HepG2 (cell line): ENCODE results near the gene ACAP3. TPM values are rescaled to one million over a fixed set of nuclear protein-coding genes. Genes with fewer than 3 reads are reported as not detected.

Source experiments
- ATF7-NPFF ChIP-seq: sonication (generic); formaldehyde crosslinking; IDR thresholded peaks from 2 replicates; pipeline ENCODE4 v1.8.1; 2023; ENCODE audit warnings: mild to moderate bottlenecking, low read depth, missing genetic modification reagents, moderate library complexity
- DZIP1 ChIP-seq: sonication (generic); formaldehyde crosslinking; IDR thresholded peaks from 2 replicates; pipeline ENCODE4 v1.5.0; 2020; ENCODE audit warnings: mild to moderate bottlenecking, missing genetic modification reagents
- GLI4 ChIP-seq: sonication (generic); formaldehyde crosslinking; IDR thresholded peaks from 2 replicates; pipeline ENCODE4 v1.5.1; 2020; ENCODE audit warnings: missing genetic modification reagents, mild to moderate bottlenecking, moderate library complexity, borderline replicate concordance
- HMG20A ChIP-seq: IDR thresholded peaks from 2 replicates; pipeline ENCODE4 v1.6.1; 2016; ENCODE audit warnings: borderline replicate concordance
- LCORL ChIP-seq, 2 experiments: fragments of 450-650 bp in 1 of 2; sonication (generic) in 1 of 2; formaldehyde crosslinking in 1 of 2; IDR thresholded peaks; 2 replicates each; pipeline versions ENCODE4 v1.5.0 to v1.6.1; 2017 to 2020; ENCODE audit warnings: antibody characterized with exemption in 1 of 2, missing genetic modification reagents in 1 of 2
- MBNL3 ChIP-seq: fragments of 250-450 bp; sonication (Bioruptor Pico); conservative IDR thresholded peaks from 2 replicates; pipeline ENCODE4 v1.8.0; 2022; ENCODE audit warnings: mild to moderate bottlenecking, inconsistent platforms
- MYC ChIP-seq: sonication (generic); formaldehyde crosslinking; IDR thresholded peaks from 2 replicates; pipeline ENCODE4 v1.9.0; 2021; ENCODE audit warnings: missing genetic modification reagents, borderline replicate concordance
- SMAD3 ChIP-seq: sonication (generic); formaldehyde crosslinking; IDR thresholded peaks from 2 replicates; pipeline ENCODE4 v1.4.0; 2020; ENCODE audit warnings: missing genetic modification reagents
- TEF ChIP-seq: sonication (generic); formaldehyde crosslinking; IDR thresholded peaks from 2 replicates; pipeline ENCODE4 v1.5.0; 2020; ENCODE audit warnings: missing genetic modification reagents
- THAP8 ChIP-seq: sonication (generic); formaldehyde crosslinking; IDR thresholded peaks from 2 replicates; pipeline ENCODE4 v1.5.1; 2020; ENCODE audit warnings: missing genetic modification reagents, mild to moderate bottlenecking, borderline replicate concordance
- ZFAT ChIP-seq: sonication (generic); formaldehyde crosslinking; conservative IDR thresholded peaks from 2 replicates; pipeline ENCODE4 v1.8.1; 2023; ENCODE audit warnings: missing genetic modification reagents, inconsistent platforms
- ZFX ChIP-seq: sonication (generic); formaldehyde crosslinking; IDR thresholded peaks from 2 replicates; pipeline ENCODE4 v1.4.0; 2020; ENCODE audit warnings: mild to moderate bottlenecking, low read depth, missing genetic modification reagents, moderate library complexity
- ZNF234 ChIP-seq: sonication (generic); formaldehyde crosslinking; conservative IDR thresholded peaks from 2 replicates; pipeline ENCODE4 v1.5.1; 2020; ENCODE audit warnings: mild to moderate bottlenecking, missing genetic modification reagents
- ZNF274 ChIP-seq: sonication (generic); formaldehyde crosslinking; IDR thresholded peaks from 2 replicates; pipeline ENCODE4 v1.5.1; 2020; ENCODE audit warnings: mild to moderate bottlenecking, missing genetic modification reagents
- ZNF281 ChIP-seq: sonication (generic); formaldehyde crosslinking; IDR thresholded peaks from 2 replicates; pipeline ENCODE4 v1.4.0; 2020; ENCODE audit warnings: missing genetic modification reagents, borderline replicate concordance
- ZNF44 ChIP-seq: sonication (generic); formaldehyde crosslinking; IDR thresholded peaks from 2 replicates; pipeline ENCODE4 v1.5.1; 2020; ENCODE audit warnings: mild to moderate bottlenecking, missing genetic modification reagents
- ZNF616 ChIP-seq: sonication (generic); formaldehyde crosslinking; IDR thresholded peaks from 2 replicates; pipeline ENCODE4 v1.5.0; 2020; ENCODE audit warnings: low read depth, mild to moderate bottlenecking, missing genetic modification reagents
- ZNF850 ChIP-seq: sonication (generic); formaldehyde crosslinking; conservative IDR thresholded peaks from 2 replicates; pipeline ENCODE4 v1.9.0; 2021; ENCODE audit warnings: mild to moderate bottlenecking, missing genetic modification reagents
- ZSCAN25 ChIP-seq: sonication (generic); formaldehyde crosslinking; IDR thresholded peaks from 2 replicates; pipeline ENCODE4 v1.8.0; 2022; ENCODE audit warnings: mild to moderate bottlenecking, missing genetic modification reagents
- polyA plus RNA-seq, 8 experiments: library from polyadenylated mRNA; depleted of rRNA in 3 of 8; stranded (reverse) in 7 of 8; unstranded in 1 of 8; fragments of >200 nt; fragmentation: Illumina TruSeq in 4 of 8; extraction: Trizol in 4 of 8; gene quantifications; 2 replicates each; pipeline versions ENCODE4 v1.2.1 to v1.2.3, GENCODE V29; 2011 to 2016; ENCODE audit warnings: low read depth in 4 of 8, missing spikeins in 1 of 8, mixed read lengths in 1 of 8; ENCODE audit not compliant: insufficient read depth in 1 of 8
- total RNA-seq, 5 experiments: library from RNA; depleted of rRNA; stranded (reverse); fragments of >200 nt; fragmentation: Illumina TruSeq; extraction: Trizol; gene quantifications; 2 replicates each; pipeline ENCODE4 v1.2.3, GENCODE V29; 2016; ENCODE audit warnings: low read depth in 1 of 5

Gene ACAP3
- total and polyA plus RNA-seq, 2 of the 13 experiments (the other 11 are each of a cell fraction or from before 2014, with no cell fraction given) = 29.4 to 50.8 TPM

GRCh38 chr1:1325288-1326074 is 17.8 kb upstream of the ACAP3 start (continued):
- TF ChIP-seq TEF = no peak
- TF ChIP-seq ZNF234 (CRISPR knock-in tag) = 0 out of 2 replicates have a peak, but pooled peaks have one; percentile 10
- no peak for TF ChIP-seq ZSCAN25 (CRISPR knock-in tag)
- TF ChIP-seq SMAD3 (CRISPR knock-in tag) = no peak
- no peak; the same call in 1 of the 2 replicates for TF ChIP-seq ZFX (CRISPR knock-in tag)
- no peak for TF ChIP-seq ZFAT (CRISPR knock-in tag)
- no peak for TF ChIP-seq LCORL (IDR thresholded peaks at IDR 0.05)
- 0 out of 2 replicates have a peak, but pooled peaks have one; percentile 7 for TF ChIP-seq LCORL (CRISPR knock-in tag; IDR thresholded peaks at IDR 0.05)
- no peak for TF ChIP-seq MBNL3
- 0 out of 2 replicates have a peak, but pooled peaks have one; percentile 7 for TF ChIP-seq THAP8 (CRISPR knock-in tag)
- TF ChIP-seq ZNF850 = no peak
- TF ChIP-seq MYC (CRISPR knock-in tag) = 0 out of 2 replicates have a peak, but pooled peaks have one; percentile 7
- TF ChIP-seq ZNF616 (CRISPR knock-in tag) = no peak
- no peak for TF ChIP-seq HMG20A (CRISPR knock-in tag)
- 0 out of 2 replicates have a peak, but pooled peaks have one; percentile 6 for TF ChIP-seq ZNF44 (CRISPR knock-in tag)
- peak; percentile 11; the same call in 1 of the 2 replicates for TF ChIP-seq ZNF281
- TF ChIP-seq DZIP1 (CRISPR knock-in tag) = no peak
- 0 out of 2 replicates have a peak, but pooled peaks have one; percentile 0 for TF ChIP-seq ATF7-NPFF
- TF ChIP-seq GLI4 (CRISPR knock-in tag) = 0 out of 2 replicates have a peak, but pooled peaks have one; percentile 42
- TF ChIP-seq ZNF274 (CRISPR knock-in tag) = 0 out of 2 replicates have a peak, but pooled peaks have one; percentile 67
